Activated CD8-positive, alpha-beta memory T cell treated with anti-CD3 and anti-CD28 coated beads for 1 hour (primary cell): Measurements from ENCODE around the gene PTCD1.
"Not testable (repeated sequence)": the region's sequence is repeated elsewhere in the genome, so short reads cannot be mapped to it uniquely, and the experiment has no call there.

ENCODE experiments used
- DNase-seq, 2 donors: peaks; one replicate each; pipeline ENCODE4 v3.0.0-alpha.2; 2020; ENCODE audit warnings: low read depth in 1 of 2; ENCODE audit errors: extremely low read depth in 1 of 2

Gene PTCD1

GRCh38 chr7:99449326-99449725, 10.7 kb upstream of the PTCD1 start:
- DNase-seq: no peak

GRCh38 chr7:99448855-99449254, 10.3 kb upstream of the PTCD1 start:
- DNase-seq: no peak

DNA sequence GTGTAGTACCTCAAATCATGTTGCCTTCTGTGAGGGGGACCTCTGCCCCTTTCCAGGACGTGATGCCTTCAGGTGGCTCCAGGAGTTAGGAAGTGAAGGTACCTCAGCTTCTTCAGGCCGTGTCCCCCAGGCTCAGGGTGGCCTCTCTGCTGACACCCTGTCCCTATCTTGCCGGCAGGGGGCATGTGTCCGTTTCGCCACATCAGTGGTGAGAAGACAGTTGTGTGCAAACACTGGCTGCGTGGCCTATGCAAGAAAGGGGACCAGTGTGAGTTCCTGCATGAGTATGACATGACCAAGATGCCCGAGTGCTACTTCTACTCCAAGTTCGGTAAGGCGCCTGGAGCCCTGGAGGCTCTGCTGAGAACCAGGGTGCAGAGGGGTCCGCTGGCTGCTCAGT, 9.3 kb upstream of the PTCD1 start:
- no peak for DNase-seq

- DNase-seq: no peak
These were observed 7.5 kb upstream of the PTCD1 start for GRCh38 chr7:99446096-99446495.

DNA sequence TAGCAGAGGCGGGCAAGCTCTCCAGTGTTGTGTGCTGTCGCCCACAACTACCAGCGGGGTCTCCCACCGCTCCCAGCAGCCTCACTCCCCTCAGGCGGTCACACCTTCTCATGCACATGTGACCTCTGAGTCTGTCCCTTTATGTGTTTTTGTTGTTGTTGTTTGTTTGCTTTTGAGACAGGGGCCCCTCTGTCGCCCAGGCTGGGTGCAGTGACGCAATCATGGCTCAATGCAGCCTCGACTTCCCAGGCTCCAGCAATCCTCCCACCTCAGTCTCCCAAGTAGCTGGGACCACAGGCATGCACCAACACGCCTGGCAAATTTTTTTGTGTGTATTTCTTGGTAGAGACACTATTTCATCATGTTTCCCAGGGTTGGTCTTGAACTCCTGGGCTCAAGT, 1.6 kb upstream of the PTCD1 start:
- no peak for DNase-seq

DNA sequence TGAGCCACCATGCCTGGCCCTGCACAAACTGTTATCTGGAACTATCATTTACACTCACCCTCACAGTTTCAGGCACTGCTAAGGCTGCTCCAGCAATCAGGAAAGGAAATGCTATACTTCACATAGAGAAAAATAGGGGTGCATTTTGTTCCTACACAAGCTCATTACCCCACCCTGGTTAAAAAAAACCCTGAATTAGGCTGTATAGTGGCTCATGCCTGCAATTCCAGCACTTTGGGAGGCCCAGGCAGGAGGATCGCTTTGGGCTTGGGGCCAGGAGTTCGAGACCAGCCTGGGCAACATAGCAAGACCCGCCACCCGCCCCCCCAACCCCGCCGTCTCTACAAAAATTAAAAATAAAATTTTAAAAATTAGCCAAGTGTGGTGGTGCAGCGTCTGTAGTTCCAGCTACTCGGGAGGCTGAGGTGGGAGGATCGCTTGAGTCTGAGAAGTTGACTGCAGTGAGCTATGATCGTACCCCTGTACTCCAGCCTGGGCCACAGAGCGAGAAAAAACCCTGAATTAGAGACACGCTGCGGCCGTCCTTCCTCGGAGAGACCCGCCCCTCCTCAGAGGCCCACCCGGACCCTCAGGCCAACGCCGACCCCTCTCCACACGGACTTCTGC, 539 bp downstream of the PTCD1 start:
- no peak for DNase-seq

GRCh38 chr7:99433158-99433557, 5.4 kb downstream of the PTCD1 start:
- no peak for DNase-seq

DNA sequence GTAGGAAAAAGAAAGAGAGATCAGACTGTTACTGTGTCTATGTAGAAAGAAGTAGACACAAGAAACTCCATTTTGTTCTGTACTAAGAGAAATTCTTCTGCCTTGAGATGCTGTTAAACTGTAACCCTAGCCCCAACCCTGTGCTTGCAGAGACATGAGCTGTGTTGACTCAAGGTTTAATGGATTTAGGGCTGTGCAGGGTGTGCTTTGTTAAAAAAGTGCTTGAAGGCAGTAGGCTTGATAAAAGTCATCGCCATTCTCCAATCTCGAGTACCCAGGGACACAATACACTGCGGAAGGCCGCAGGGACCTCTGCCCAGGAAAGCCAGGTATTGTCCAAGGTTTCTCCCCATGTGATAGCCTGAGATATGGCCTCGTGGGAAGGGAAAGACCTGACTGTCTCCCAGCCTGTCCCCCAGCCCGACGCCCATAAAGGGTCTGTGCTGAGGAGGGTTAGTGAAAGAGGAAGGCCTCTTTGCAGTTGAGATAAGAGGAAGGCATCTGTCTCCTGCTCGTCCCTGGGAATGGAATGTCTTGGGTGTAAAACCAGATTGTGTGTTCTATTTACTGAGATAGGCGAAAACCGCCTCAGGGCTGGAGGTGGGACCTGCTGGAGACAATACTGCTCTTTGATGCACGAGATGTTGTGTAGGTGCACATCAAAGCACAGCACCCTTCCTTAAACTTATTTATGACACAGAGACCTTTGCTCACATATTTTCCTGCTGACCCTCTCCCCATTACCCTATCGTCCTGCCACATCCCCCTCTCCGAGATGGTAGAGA, 6.7 kb downstream of the PTCD1 start:
- DNase-seq: not testable (repeated sequence)

GRCh38 chr7:99429756-99430155, 8.8 kb downstream of the PTCD1 start:
- no peak for DNase-seq

DNA sequence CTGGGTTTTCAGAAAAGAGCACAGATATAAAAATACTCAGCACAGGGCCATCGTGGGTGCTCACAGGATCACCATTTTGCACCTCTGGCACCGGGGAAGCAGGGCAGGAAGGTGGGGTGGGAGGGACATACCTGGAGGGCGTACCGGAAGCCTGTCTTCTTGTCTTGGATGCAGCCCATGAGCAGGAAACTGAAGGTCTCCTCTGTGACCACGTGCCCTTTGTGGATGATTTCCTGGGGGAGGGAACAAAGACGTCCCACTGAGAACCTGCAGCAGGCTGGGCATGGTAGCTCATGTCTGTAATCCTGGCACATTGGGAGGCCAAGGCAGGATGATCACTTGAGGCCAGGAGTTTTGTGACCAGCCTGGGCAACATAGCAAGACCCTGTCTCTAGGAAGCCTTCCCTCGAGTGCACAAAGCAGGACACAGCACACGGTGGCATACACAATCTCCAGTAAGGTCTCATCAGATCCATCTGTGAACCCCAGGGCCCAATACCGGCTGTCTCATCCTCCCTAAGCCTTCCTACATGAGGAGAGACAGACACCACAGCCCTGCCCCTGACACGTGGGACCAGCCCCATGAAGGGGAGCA, 9.5 kb downstream of the PTCD1 start:
- DNase-seq: no peak

- no peak for DNase-seq
These were observed 13.5 kb downstream of the PTCD1 start for GRCh38 chr7:99424932-99425730.

DNA sequence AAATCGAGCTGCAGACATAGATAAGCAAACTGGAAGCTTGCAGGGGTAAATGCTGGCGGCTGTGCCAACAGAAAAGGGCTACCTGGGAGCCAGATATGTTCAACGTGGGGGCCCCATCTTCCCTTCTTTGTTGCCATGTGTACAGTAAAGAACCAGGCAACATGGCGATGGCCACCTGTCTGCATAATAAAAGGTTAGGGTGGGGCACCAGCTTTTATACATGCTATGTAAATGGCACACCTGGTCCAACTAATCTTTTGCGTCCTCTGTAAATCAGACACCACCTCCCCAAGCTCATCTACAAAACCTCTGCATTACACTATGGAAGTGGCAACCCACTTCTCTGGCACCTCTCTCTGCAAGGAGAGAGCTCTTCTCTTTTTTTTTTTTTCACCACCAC, 16.0 kb downstream of the PTCD1 start:
- no peak for DNase-seq

DNA sequence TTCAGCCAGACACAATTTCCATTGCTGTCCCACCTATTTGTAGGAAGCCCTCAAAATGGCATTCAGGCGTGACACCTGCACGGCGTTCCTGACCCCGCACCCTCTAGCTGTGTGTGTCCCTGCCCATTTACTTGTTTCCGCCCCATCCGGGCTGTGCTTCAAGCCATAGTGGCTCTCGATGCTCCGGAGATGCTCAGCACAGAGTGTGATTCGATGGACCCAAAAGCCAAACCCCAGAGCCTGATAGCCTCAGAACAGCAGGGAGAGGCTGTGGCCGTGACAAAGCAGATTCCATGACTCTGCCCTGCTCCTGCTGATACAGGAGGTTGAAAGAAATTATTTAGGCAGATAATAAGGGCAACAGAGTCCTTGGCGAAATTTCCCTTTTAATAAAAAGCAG, 16.4 kb downstream of the PTCD1 start:
- no peak for DNase-seq

DNA sequence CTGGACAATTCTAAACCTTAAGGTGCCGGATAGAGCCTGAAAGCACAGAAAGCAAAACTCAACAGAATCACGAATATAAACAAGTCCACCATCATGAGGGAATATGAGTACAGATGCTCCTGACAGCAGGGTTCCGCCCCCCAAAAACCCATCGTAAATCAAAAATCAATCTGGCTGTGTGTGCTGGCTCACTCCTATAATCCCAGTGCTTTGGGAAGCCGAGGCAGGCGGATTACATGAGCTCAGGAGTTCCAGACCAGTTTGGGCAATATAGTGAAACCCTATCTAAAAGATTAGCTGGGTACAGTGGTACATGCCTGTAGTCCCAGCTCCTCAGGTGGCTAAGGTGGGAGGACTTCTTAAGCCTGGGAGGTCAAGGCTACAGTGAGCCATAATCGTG, 17.6 kb downstream of the PTCD1 start:
- no peak for DNase-seq

GRCh38 chr7:99420213-99420612, 18.4 kb downstream of the PTCD1 start:
- no peak for DNase-seq

- no peak for DNase-seq
These were observed 19.1 kb downstream of the PTCD1 start for GRCh38 chr7:99419323-99420021.

DNA sequence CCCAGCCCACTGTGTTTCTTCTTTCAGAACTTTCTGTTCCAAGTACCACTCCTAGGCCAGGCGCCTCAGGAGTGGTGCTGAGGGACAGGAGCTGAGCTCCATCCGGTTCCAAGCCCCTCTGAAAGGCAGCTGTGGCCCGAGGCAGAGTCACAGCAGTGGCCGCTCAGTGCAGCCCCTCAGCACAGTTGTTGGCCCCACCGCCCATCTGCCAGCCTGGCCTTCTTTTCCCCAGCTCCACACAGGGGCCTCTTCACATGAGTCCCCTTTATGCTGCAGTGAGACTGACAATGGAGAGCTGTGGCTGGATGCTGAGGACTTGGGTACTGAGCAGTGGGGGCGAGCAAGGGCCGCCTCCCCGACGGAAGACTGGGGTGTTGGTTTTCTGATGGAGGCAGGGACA, 20.3 kb downstream of the PTCD1 start:
- no peak for DNase-seq

DNA sequence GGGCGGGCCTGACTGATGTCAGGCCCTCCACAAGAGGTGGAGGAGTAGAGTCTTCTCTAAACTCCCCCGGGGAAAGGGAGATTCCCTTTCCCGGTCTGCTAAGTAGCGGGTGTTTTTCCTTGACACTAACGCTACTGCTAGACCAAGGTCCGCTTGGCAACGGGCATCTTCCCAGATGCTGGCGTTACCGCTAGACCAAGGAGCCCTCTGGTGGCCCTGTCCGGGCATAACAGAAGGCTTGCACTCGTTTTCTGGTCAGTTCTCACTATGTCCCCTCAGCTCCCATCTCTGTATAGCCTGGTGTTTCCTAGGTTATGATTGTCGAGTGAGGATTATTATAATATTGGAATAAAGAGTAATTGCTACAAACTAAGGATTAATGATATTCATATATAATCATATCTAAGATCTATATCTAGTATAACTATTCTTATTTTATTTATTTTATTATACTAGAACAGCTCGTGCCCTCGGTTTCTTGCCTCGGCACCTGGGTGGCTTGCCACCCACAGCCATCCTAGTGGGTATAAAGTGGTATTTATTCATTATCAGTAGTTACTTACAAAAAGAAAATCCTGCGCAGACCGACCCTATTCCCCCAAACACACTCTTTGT, 23.0 kb downstream of the PTCD1 start:
- not testable (repeated sequence) for DNase-seq

GRCh38 chr7:99410635-99411034, 28.0 kb downstream of the PTCD1 start:
- DNase-seq: no peak

DNA sequence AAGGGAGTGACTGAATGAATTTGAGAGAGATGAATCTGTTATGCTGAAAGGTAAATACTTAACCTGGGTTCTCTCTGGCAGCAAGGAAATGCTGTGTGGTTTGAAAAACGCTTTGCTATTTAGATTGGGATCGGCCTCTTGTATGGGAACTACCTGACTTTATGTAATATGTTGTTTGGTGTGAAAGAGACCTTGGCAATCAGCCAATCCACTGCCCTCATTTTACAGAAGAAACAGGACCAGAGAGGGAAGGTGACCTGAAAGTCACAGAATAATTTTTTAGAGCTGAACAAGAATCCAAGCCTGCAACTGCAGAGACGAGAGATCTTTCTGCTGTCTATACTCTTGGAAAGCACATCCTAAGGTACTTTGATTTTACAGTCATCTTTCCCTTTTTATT, 28.8 kb downstream of the PTCD1 start:
- no peak for DNase-seq
